Left ventricle myocardium inferior (tissue), 1 donor: ENCODE measurements around the gene LOC128125822.
"Not testable (repeated sequence)": the region's sequence is repeated elsewhere in the genome, so short reads cannot be mapped to it uniquely, and the experiment has no call there.

ENCODE experiments used
- DNase-seq: peaks from one replicate; pipeline ENCODE4 v3.0.0-alpha.2; 2020
- H3K27ac ChIP-seq: fragments of 200-600 bp; replicated peaks from 2 replicates; pipeline ENCODE4 v1.8.0; 2021
- H3K27me3 ChIP-seq: fragments of 200-600 bp; 2 replicates; pipeline ENCODE4 v1.8.0; 2021; ENCODE audit warnings: low read depth
- H3K36me3 ChIP-seq: fragments of 200-600 bp; 2 replicates; pipeline ENCODE4 v1.8.0; 2021
- H3K4me1 ChIP-seq: fragments of 200-600 bp; 2 replicates; pipeline ENCODE4 v1.8.0; 2021
- H3K4me3 ChIP-seq: fragments of 200-600 bp; 2 replicates; pipeline ENCODE4 v1.8.0; 2021; ENCODE audit warnings: mild to moderate bottlenecking, moderate library complexity
- H3K9me3 ChIP-seq: fragments of 200-600 bp; replicated peaks from 2 replicates; pipeline ENCODE4 v1.8.0; 2021
- intact Hi-C: fragments of 100-400 bp; cut with micrococcal nuclease; formaldehyde crosslinking; loops from one replicate; pipeline ENCODE4 v1.11.0; 2022
- TF ChIP-seq, protein P1 (sequence below): fragments of 200-600 bp; IDR thresholded peaks from 2 replicates; pipeline ENCODE4 v1.8.0; 2021; ENCODE audit warnings: antibody characterized with exemption, mild to moderate bottlenecking, borderline replicate concordance
- donor health status: DM: no; HTN: yes; CAD: no; lungs with severe emphysema.

LOC128125822 gene

GRCh38 chr6:63572044-63572746, at the start of gene LOC128125822, which contains the start of gene PTP4A1:
TSS of gene LOC128125822 (plus strand) at chr6:63572480.
TSS of gene PTP4A1 (plus strand) at chr6:63572480. CDS start at chr6:63576881, 4,401 bp downstream.
- TF ChIP-seq, protein P1, sequence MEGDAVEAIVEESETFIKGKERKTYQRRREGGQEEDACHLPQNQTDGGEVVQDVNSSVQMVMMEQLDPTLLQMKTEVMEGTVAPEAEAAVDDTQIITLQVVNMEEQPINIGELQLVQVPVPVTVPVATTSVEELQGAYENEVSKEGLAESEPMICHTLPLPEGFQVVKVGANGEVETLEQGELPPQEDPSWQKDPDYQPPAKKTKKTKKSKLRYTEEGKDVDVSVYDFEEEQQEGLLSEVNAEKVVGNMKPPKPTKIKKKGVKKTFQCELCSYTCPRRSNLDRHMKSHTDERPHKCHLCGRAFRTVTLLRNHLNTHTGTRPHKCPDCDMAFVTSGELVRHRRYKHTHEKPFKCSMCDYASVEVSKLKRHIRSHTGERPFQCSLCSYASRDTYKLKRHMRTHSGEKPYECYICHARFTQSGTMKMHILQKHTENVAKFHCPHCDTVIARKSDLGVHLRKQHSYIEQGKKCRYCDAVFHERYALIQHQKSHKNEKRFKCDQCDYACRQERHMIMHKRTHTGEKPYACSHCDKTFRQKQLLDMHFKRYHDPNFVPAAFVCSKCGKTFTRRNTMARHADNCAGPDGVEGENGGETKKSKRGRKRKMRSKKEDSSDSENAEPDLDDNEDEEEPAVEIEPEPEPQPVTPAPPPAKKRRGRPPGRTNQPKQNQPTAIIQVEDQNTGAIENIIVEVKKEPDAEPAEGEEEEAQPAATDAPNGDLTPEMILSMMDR: no peak
- intact Hi-C loops: no loop called here
- H3K4me3 ChIP-seq: peak within 1 kb of the TSS; percentile 98
- H3K27me3 ChIP-seq: no peaks in the 10 kb centered on the region
- peak within 1 kb of the TSS; percentile 99 for H3K27ac ChIP-seq
- H3K36me3 ChIP-seq: peaks cover 9% of the 10 kb centered on the region
- H3K4me1 ChIP-seq: peaks cover 48% of the 10 kb centered on the region
- peaks cover 6% of the 10 kb centered on the region for H3K9me3 ChIP-seq
- peak; percentile 97 for DNase-seq

DNA sequence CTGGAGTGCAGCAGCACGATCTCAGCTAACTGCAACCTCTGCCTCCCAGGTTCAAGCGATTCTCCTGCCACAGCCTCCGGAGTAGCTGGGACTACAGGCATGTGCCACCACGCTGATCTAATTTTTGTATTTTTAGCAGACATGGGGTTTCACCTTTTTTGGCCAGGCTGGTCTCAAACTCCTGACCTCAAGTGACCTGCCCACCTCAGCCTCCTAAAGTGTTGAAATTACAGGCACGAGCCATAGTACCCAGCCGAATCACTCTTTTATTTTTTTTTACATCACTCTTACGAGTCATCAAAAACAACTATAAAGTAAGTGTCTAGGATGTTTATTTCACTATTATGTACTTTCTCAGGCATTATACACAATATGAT, 49.4 kb upstream of the LOC128125822 start:
- H3K4me1 ChIP-seq, intact Hi-C loops, DNase-seq, H3K4me3 ChIP-seq, H3K27ac ChIP-seq, H3K9me3 ChIP-seq, H3K27me3 ChIP-seq, H3K36me3 ChIP-seq: not testable (repeated sequence)

DNA sequence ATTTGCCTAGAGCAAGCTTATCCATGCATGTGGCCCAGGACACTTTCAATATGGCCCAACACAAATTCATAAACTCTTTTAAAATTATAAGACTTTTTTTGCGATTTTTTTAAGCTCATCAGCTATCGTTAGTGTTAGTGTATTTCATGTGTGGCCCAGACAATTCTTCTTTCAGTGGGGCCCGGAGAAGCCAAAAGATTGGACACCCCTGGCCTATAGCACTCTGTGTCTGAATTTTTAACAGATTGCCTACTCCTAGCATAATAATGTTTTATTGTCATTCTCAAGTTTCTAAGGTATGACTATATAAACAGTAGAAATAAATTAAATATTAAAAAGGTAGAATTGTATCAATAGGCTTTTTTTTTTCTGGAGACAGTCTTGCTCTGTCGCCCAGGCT, 48.6 kb upstream of the LOC128125822 start:
- intact Hi-C loops: no loop called here
- H3K36me3 ChIP-seq: no peaks in the 10 kb centered on the region
- no peaks in the 10 kb centered on the region for H3K9me3 ChIP-seq
- H3K4me1 ChIP-seq: no peaks in the 10 kb centered on the region
- DNase-seq: no peak
- H3K27ac ChIP-seq: no peak overlapping the region
- H3K4me3 ChIP-seq: no peak overlapping the region
- TF ChIP-seq, protein P1: no peak
- H3K27me3 ChIP-seq: no peaks in the 10 kb centered on the region

GRCh38 chr6:63525186-63525878, 46.9 kb upstream of the LOC128125822 start:
- TF ChIP-seq, protein P1: no peak
- Histone ChIP-seq H3K9me3 (no peaks in the 10 kb centered on the region), H3K4me3 (no peak overlapping the region), H3K27ac (no peak overlapping the region), H3K4me1 (no peaks in the 10 kb centered on the region), H3K27me3 (no peaks in the 10 kb centered on the region), H3K36me3 (no peaks in the 10 kb centered on the region)
- intact Hi-C loops: no loop called here
- DNase-seq: no peak

GRCh38 chr6:63526931-63527330, 45.3 kb upstream of the LOC128125822 start:
- Histone ChIP-seq H3K27ac (no peak overlapping the region), H3K9me3 (no peaks in the 10 kb centered on the region), H3K4me1 (no peaks in the 10 kb centered on the region), H3K4me3 (no peak overlapping the region), H3K27me3 (no peaks in the 10 kb centered on the region), H3K36me3 (no peaks in the 10 kb centered on the region)
- DNase-seq: no peak
- TF ChIP-seq, protein P1: no peak
- intact Hi-C loops: no loop called here
